T-helper 2 cell treated with Interferon-gamma antibody and Interleukin-4, amounts not matched to agents 5 μg/mL and 100 μg/mL, for 36 hours (primary cell): ENCODE measurements around the gene METTL2B.
"Not testable (repeated sequence)": the region's sequence is repeated elsewhere in the genome, so short reads cannot be mapped to it uniquely, and the experiment has no call there.

ENCODE experiments used
- DNase-seq: peaks from one replicate; pipeline ENCODE4 v3.0.0; 2021; ENCODE audit warnings: low spot score
- H3K27ac Mint-ChIP-seq: one replicate; pipeline ENCODE4 v1.8.0; 2021; ENCODE audit warnings: mild to moderate bottlenecking, mixed read lengths
- H3K27me3 Mint-ChIP-seq: one replicate; pipeline ENCODE4 v1.8.0; 2021; ENCODE audit warnings: low read depth, mixed read lengths
- H3K36me3 Mint-ChIP-seq: one replicate; pipeline ENCODE4 v1.8.0; 2021; ENCODE audit warnings: low read depth, mixed read lengths
- H3K4me1 Mint-ChIP-seq: one replicate; pipeline ENCODE4 v1.8.0; 2021; ENCODE audit warnings: low read depth, mixed read lengths
- H3K4me3 Mint-ChIP-seq: one replicate; pipeline ENCODE4 v1.8.0; 2022; ENCODE audit warnings: mild to moderate bottlenecking, moderate library complexity, mixed read lengths
- H3K9me3 Mint-ChIP-seq: one replicate; pipeline ENCODE4 v1.8.0; 2021; ENCODE audit warnings: mixed read lengths

The METTL2B gene

GRCh38 chr7:128463933-128464332 is 12.6 kb upstream of the METTL2B start:
- not testable (repeated sequence) for DNase-seq, H3K4me1 Mint-ChIP-seq, H3K9me3 Mint-ChIP-seq, H3K27me3 Mint-ChIP-seq, H3K4me3 Mint-ChIP-seq, H3K27ac Mint-ChIP-seq
- H3K36me3 Mint-ChIP-seq: peaks cover 20% of the 10 kb centered on the region

- not testable (repeated sequence) for H3K4me3 Mint-ChIP-seq, DNase-seq, H3K27me3 Mint-ChIP-seq, H3K27ac Mint-ChIP-seq, H3K9me3 Mint-ChIP-seq, H3K4me1 Mint-ChIP-seq
- peaks cover 13% of the 10 kb centered on the region for H3K36me3 Mint-ChIP-seq
Observed at GRCh38 chr7:128466871-128467270, 9.7 kb upstream of the METTL2B start.

GRCh38 chr7:128477336-128477690 is 765 bp downstream of the METTL2B start:
- not testable (repeated sequence) for DNase-seq, H3K9me3 Mint-ChIP-seq, H3K27me3 Mint-ChIP-seq
- peaks cover 13% of the 10 kb centered on the region for H3K4me1 Mint-ChIP-seq
- H3K36me3 Mint-ChIP-seq: peaks cover 21% of the 10 kb centered on the region
- peak overlapping the region; percentile 94 for H3K4me3 Mint-ChIP-seq
- peak overlapping the region; percentile 99 for H3K27ac Mint-ChIP-seq

- H3K36me3 Mint-ChIP-seq: peaks cover 23% of the 10 kb centered on the region
- not testable (repeated sequence) for H3K27ac Mint-ChIP-seq, H3K9me3 Mint-ChIP-seq, DNase-seq, H3K27me3 Mint-ChIP-seq
- H3K4me1 Mint-ChIP-seq: peaks cover 13% of the 10 kb centered on the region
- H3K4me3 Mint-ChIP-seq: peak overlapping the region; percentile 13
Observed at GRCh38 chr7:128479082-128479481, 2.5 kb downstream of the METTL2B start.

GRCh38 chr7:128488134-128488533 is 11.6 kb downstream of the METTL2B start:
- not testable (repeated sequence) for H3K9me3 Mint-ChIP-seq, H3K27me3 Mint-ChIP-seq, H3K4me1 Mint-ChIP-seq, H3K27ac Mint-ChIP-seq, DNase-seq, H3K4me3 Mint-ChIP-seq
- peaks cover 18% of the 10 kb centered on the region for H3K36me3 Mint-ChIP-seq

- Mint-ChIP-seq H3K4me3 (no peak overlapping the region), H3K4me1 (no peaks in the 10 kb centered on the region), H3K27ac (no peak overlapping the region), H3K9me3 (no peaks in the 10 kb centered on the region), H3K36me3 (peaks cover 27% of the 10 kb centered on the region), H3K27me3 (no peaks in the 10 kb centered on the region)
- DNase-seq: no peak
Observed at GRCh38 chr7:128497405-128497804, 20.9 kb downstream of the METTL2B start.

- not testable (repeated sequence) for H3K4me3 Mint-ChIP-seq, H3K4me1 Mint-ChIP-seq, DNase-seq, H3K27ac Mint-ChIP-seq, H3K27me3 Mint-ChIP-seq, H3K9me3 Mint-ChIP-seq
- peaks cover 15% of the 10 kb centered on the region for H3K36me3 Mint-ChIP-seq
Observed at GRCh38 chr7:128505416-128505815, 28.9 kb downstream of the METTL2B start.

GRCh38 chr7:128506819-128507218 is 30.3 kb downstream of the METTL2B start:
- not testable (repeated sequence) for H3K27me3 Mint-ChIP-seq, H3K4me1 Mint-ChIP-seq, H3K36me3 Mint-ChIP-seq, H3K9me3 Mint-ChIP-seq, H3K27ac Mint-ChIP-seq, H3K4me3 Mint-ChIP-seq, DNase-seq

- not testable (repeated sequence) for H3K27ac Mint-ChIP-seq, H3K4me3 Mint-ChIP-seq, H3K4me1 Mint-ChIP-seq, H3K27me3 Mint-ChIP-seq, H3K36me3 Mint-ChIP-seq, DNase-seq, H3K9me3 Mint-ChIP-seq
Observed at GRCh38 chr7:128507321-128507993, 30.9 kb downstream of the METTL2B start.

GRCh38 chr7:128511692-128512091 is 35.1 kb downstream of the METTL2B start:
- H3K27me3 Mint-ChIP-seq, H3K27ac Mint-ChIP-seq, DNase-seq, H3K36me3 Mint-ChIP-seq, H3K4me3 Mint-ChIP-seq, H3K9me3 Mint-ChIP-seq, H3K4me1 Mint-ChIP-seq: not testable (repeated sequence)

- not testable (repeated sequence) for DNase-seq, H3K4me3 Mint-ChIP-seq, H3K4me1 Mint-ChIP-seq, H3K27ac Mint-ChIP-seq, H3K9me3 Mint-ChIP-seq, H3K36me3 Mint-ChIP-seq, H3K27me3 Mint-ChIP-seq
Observed at GRCh38 chr7:128515232-128515631, 38.7 kb downstream of the METTL2B start.

- H3K27ac Mint-ChIP-seq, DNase-seq, H3K4me1 Mint-ChIP-seq, H3K4me3 Mint-ChIP-seq, H3K27me3 Mint-ChIP-seq, H3K36me3 Mint-ChIP-seq, H3K9me3 Mint-ChIP-seq: not testable (repeated sequence)
Observed at GRCh38 chr7:128517023-128517422, 40.5 kb downstream of the METTL2B start.

- H3K27me3 Mint-ChIP-seq, H3K36me3 Mint-ChIP-seq, H3K9me3 Mint-ChIP-seq, H3K4me1 Mint-ChIP-seq, H3K27ac Mint-ChIP-seq, H3K4me3 Mint-ChIP-seq: not testable (repeated sequence)
- DNase-seq: peak; percentile 41
Observed at GRCh38 chr7:128523226-128523931, 46.8 kb downstream of the METTL2B start.

GRCh38 chr7:128523932-128524524 is 47.5 kb downstream of the METTL2B start:
- not testable (repeated sequence) for H3K36me3 Mint-ChIP-seq, H3K27me3 Mint-ChIP-seq, DNase-seq, H3K4me1 Mint-ChIP-seq, H3K4me3 Mint-ChIP-seq, H3K27ac Mint-ChIP-seq, H3K9me3 Mint-ChIP-seq
